Smooth muscle cell (in vitro differentiated cells): ENCODE data around the gene TBX10. TPM values are rescaled to one million over a fixed set of nuclear protein-coding genes. Genes with fewer than 3 reads are reported as not detected.

ENCODE experiments used
- DNase-seq: peaks from one replicate; lab custom pipeline; 2025; ENCODE audit not compliant: unreplicated experiment; lab: John Stamatoyannopoulos, UW
- H2AFZ ChIP-seq: fragments of 200-600 bp; sonication (generic); 2 replicates; pipeline ENCODE4 v1.6.0; 2016; ENCODE audit warnings: antibody characterized with exemption, low read depth, mild to moderate bottlenecking
- H3F3A ChIP-seq: fragments of 200-600 bp; sonication (generic); 2 replicates; pipeline ENCODE4 v1.6.0; 2017; ENCODE audit warnings: antibody characterized with exemption, low read depth
- H3K27ac ChIP-seq: fragments of 200-600 bp; sonication (generic); 2 replicates; pipeline ENCODE4 v1.5.1; 2016; ENCODE audit warnings: low read depth, mild to moderate bottlenecking
- H3K27me3 ChIP-seq: fragments of 200-600 bp; sonication (generic); 2 replicates; pipeline ENCODE4 v1.6.1; 2016; ENCODE audit warnings: low read depth, mild to moderate bottlenecking
- H3K36me3 ChIP-seq: fragments of 200-600 bp; sonication (generic); 2 replicates; pipeline ENCODE4 v1.5.1; 2016; ENCODE audit warnings: low read depth
- H3K4me1 ChIP-seq: fragments of 200-600 bp; sonication (generic); 2 replicates; pipeline ENCODE4 v1.5.1; 2016; ENCODE audit warnings: low read depth
- H3K4me2 ChIP-seq: fragments of 200-600 bp; sonication (generic); 2 replicates; pipeline ENCODE4 v1.6.0; 2016; ENCODE audit warnings: mild to moderate bottlenecking
- H3K4me3 ChIP-seq: fragments of 200-600 bp; sonication (generic); 2 replicates; pipeline ENCODE4 v1.5.1; 2016; ENCODE audit warnings: mild to moderate bottlenecking
- H3K79me2 ChIP-seq: fragments of 200-600 bp; sonication (generic); 2 replicates; pipeline ENCODE4 v1.6.0; 2016; ENCODE audit warnings: low read depth, mild to moderate bottlenecking
- H3K9ac ChIP-seq: fragments of 200-600 bp; sonication (generic); 2 replicates; pipeline ENCODE4 v1.6.0; 2016; ENCODE audit warnings: low read depth
- H3K9me3 ChIP-seq: fragments of 200-600 bp; sonication (generic); replicated peaks from 2 replicates; pipeline ENCODE4 v1.5.1; 2016; ENCODE audit warnings: low read depth
- H4K20me1 ChIP-seq: fragments of 200-600 bp; sonication (generic); 2 replicates; pipeline ENCODE4 v1.6.0; 2016; ENCODE audit warnings: low read depth
- CTCF ChIP-seq: fragments of 200-600 bp; sonication (generic); IDR thresholded peaks from 2 replicates; pipeline ENCODE4 v1.5.1; 2017; ENCODE audit warnings: borderline replicate concordance, mild to moderate bottlenecking, antibody characterized with exemption; ENCODE audit not compliant: insufficient read depth, poor library complexity, severe bottlenecking
- WGBS: methylation state at CpG from one replicate; pipeline ENCODE4 v1.1.7; 2016; ENCODE audit warnings: low lambda C conversion rate; 5-methylcytosine and 5-hydroxymethylcytosine counted together
- polyA plus RNA-seq: library from polyadenylated mRNA; unstranded; fragments of >200 nt; fragmentation: Nextera tagmentation; extraction: Ambion mirVana; gene quantifications from 2 replicates; pipeline ENCODE4 v1.2.1, GENCODE V29; 2016
- total RNA-seq: library from RNA; depleted of rRNA; stranded (reverse); fragments of >200 nt; gene quantifications from 2 replicates; pipeline ENCODE4 v1.2.3, GENCODE V29; 2014

TBX10 gene
- total and polyA plus RNA-seq, 2 experiments from 2014 or later, result not detected

- Histone ChIP-seq H3K4me1 (no peaks in the 10 kb centered on the region), H4K20me1 (no peaks in the 10 kb centered on the region), H3K36me3 (no peaks in the 10 kb centered on the region), H3F3A (no peaks in the 10 kb centered on the region), H2AFZ (no peak overlapping the region), H3K4me3 (no peak overlapping the region), H3K9ac (no peak overlapping the region), H3K79me2 (no peaks in the 10 kb centered on the region), H3K27me3 (no peaks in the 10 kb centered on the region), H3K9me3 (no peaks in the 10 kb centered on the region), H3K27ac (no peak overlapping the region), H3K4me2 (no peak overlapping the region)
- 94% methylated on average over 19 of the region's 22 CpGs for WGBS
- no peak for TF ChIP-seq CTCF
- DNase-seq, result no peak
These were observed 5.7 kb downstream of the TBX10 start for GRCh38 chr11:67633758-67634365.

GRCh38 chr11:67632982-67633755 is 6.4 kb downstream of the TBX10 start:
- Histone ChIP-seq H4K20me1 (no peaks in the 10 kb centered on the region), H3K9ac (no peak overlapping the region)
- WGBS, result 94% methylated on average over 29 of the region's 30 CpGs

GRCh38 chr11:67632175-67632981 is 7.2 kb downstream of the TBX10 start:
- Histone ChIP-seq H3F3A (no peaks in the 10 kb centered on the region), H4K20me1 (no peaks in the 10 kb centered on the region), H3K79me2 (no peaks in the 10 kb centered on the region), H3K27me3 (no peaks in the 10 kb centered on the region), H3K9ac (no peak overlapping the region), H3K36me3 (no peaks in the 10 kb centered on the region), H3K9me3 (no peaks in the 10 kb centered on the region), H3K4me1 (no peaks in the 10 kb centered on the region), H3K27ac (no peak overlapping the region), H2AFZ (no peak overlapping the region), H3K4me3 (no peak overlapping the region), H3K4me2 (no peak overlapping the region)
- DNase-seq, result no peak
- 95% methylated on average over 12 of the region's 12 CpGs for WGBS
- no peak for TF ChIP-seq CTCF

More at GRCh38 chr11:67632982-67633755, 6.4 kb downstream of the TBX10 start:
- no peak for TF ChIP-seq CTCF
- Histone ChIP-seq H2AFZ (no peak overlapping the region), H3K4me1 (no peaks in the 10 kb centered on the region), H3K9me3 (no peaks in the 10 kb centered on the region), H3K36me3 (no peaks in the 10 kb centered on the region), H3K4me3 (no peak overlapping the region), H3K27ac (no peak overlapping the region), H3K79me2 (no peaks in the 10 kb centered on the region), H3K27me3 (no peaks in the 10 kb centered on the region), H3F3A (no peaks in the 10 kb centered on the region), H3K4me2 (no peak overlapping the region)
- DNase-seq, result no peak
